ENCODE measurements around the gene SNRNP48.

GRCh38 chr6:7589949-7590917 lies at the start of gene SNRNP48:
- TF ChIP-seq CTCF (conservative IDR thresholded peaks at IDR 0.05 in 1 of 2, IDR thresholded peaks at IDR 0.05 in 1 of 2; ENCODE audit: extremely low read depth in 1 of 2, insufficient read depth in 1 of 2, low read depth in 1 of 2, low read length in 2 of 2) (no peak), EZH2 (IDR thresholded peaks at IDR 0.05; ENCODE audit: borderline replicate concordance, low read length) (no peak)
